Measurements from ENCODE around the gene PLCH1. TPM values are rescaled to one million over a fixed set of nuclear protein-coding genes. Genes with fewer than 3 reads are reported as not detected.

Gene PLCH1
- polyA plus RNA-seq, 1 donor = 7.4 TPM

DNA sequence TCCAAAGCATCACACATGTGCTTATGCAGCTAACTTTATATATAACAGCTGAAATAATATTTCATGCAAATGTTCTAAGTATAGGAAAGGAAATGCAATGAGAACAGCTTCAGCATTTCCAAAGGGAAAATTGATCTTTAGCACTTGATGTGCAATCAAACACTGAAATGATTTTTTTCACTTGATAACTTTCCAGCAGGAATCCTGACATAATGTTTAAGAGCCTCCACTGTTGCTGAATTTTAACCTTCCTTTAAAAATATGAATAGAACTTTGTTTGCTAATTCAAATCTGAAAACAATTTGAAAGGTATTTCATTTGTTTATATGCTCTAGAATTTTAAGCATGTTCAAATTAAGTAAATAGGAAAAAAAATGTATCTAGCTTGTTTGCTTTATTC is 354.5 kb downstream of the PLCH1 start:
- Histone ChIP-seq H3K36me3 (ENCODE audit: control insufficient read depth, insufficient read depth, low read length) (no peaks in the 10 kb centered on the region), H3K27ac (ENCODE audit: low read length) (no peak overlapping the region), H3K27me3 (ENCODE audit: control insufficient read depth, insufficient read depth, low read length) (no peaks in the 10 kb centered on the region), H3K4me1 (ENCODE audit: control insufficient read depth, insufficient read depth, low read length) (no peaks in the 10 kb centered on the region), H3K9me3 (ENCODE audit: control insufficient read depth, low read depth, low read length) (no peaks in the 10 kb centered on the region), H3K4me3 (ENCODE audit: low read length) (no peak overlapping the region)
- DNase-seq = no peak

DNA sequence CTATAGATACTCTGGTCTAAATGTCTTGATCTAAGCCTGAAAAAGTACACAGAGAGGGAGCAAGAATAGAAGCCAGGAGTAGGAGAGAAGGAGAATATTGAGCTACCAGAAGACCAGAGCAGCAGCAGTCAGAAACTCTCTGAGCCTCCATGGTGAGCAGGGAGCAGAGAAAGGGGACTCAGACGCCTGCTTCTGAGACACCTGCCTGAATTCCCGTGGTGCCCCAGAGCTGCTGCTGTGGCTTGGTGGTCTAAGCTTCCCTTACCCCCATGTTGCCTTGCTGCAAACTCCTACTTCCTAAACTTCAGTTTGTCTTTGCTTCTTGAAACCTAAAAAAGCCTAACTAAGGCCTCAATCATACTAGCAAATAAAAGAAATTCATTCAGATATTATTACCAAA is 356.5 kb downstream of the PLCH1 start:
- WGBS (ENCODE audit: insufficient coverage, low lambda C conversion rate) = no CpG with 5 or more reads among the region's 2 CpGs
- Histone ChIP-seq H3K36me3 (ENCODE audit: control insufficient read depth, insufficient read depth, low read length) (no peaks in the 10 kb centered on the region), H3K4me3 (ENCODE audit: low read length) (no peak overlapping the region), H3K9me3 (ENCODE audit: control insufficient read depth, low read depth, low read length) (no peaks in the 10 kb centered on the region), H3K4me1 (ENCODE audit: control insufficient read depth, insufficient read depth, low read length) (no peaks in the 10 kb centered on the region), H3K27ac (ENCODE audit: low read length) (no peak overlapping the region), H3K27me3 (ENCODE audit: control insufficient read depth, insufficient read depth, low read length) (no peaks in the 10 kb centered on the region)
- DNase-seq = no peak

- no peak overlapping the region for H3K27ac ChIP-seq (ENCODE audit: low read length)
- WGBS (ENCODE audit: insufficient coverage, low lambda C conversion rate) = no CpG with 5 or more reads among the region's 3 CpGs
- H3K4me3 ChIP-seq (ENCODE audit: low read length) = no peak overlapping the region
- H3K36me3 ChIP-seq (ENCODE audit: control insufficient read depth, insufficient read depth, low read length) = no peaks in the 10 kb centered on the region
- H3K4me1 ChIP-seq (ENCODE audit: control insufficient read depth, insufficient read depth, low read length) = no peaks in the 10 kb centered on the region
- H3K27me3 ChIP-seq (ENCODE audit: control insufficient read depth, insufficient read depth, low read length) = no peaks in the 10 kb centered on the region
- no peak for DNase-seq
- no peaks in the 10 kb centered on the region for H3K9me3 ChIP-seq (ENCODE audit: control insufficient read depth, low read depth, low read length)
Measured at GRCh38 chr3:155387571-155387970, 357.3 kb downstream of the PLCH1 start.

DNA sequence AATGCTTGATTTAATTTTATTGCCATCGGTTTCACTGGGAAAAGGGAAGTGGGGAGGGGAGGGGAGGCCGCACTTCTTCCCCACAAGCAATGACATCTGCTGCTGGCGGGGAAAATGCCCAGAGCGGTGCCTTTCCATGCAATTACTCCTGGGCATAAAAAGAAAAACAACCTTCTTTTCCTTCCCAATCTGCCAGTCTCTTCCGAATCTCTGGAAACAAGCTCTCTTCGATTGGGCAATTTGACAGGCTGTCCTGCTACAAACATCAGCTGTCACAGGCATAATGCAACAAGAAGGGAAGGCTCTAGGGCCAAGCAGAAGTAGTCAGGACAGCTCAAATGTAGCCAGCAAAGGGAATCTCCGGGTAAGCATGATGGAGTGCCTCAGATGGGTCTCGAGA is 358.0 kb downstream of the PLCH1 start:
- WGBS (ENCODE audit: insufficient coverage, low lambda C conversion rate) = 80% methylated on average over 1 of the region's 8 CpGs
- Histone ChIP-seq H3K4me3 (ENCODE audit: low read length) (no peak overlapping the region), H3K36me3 (ENCODE audit: control insufficient read depth, insufficient read depth, low read length) (no peaks in the 10 kb centered on the region), H3K4me1 (ENCODE audit: control insufficient read depth, insufficient read depth, low read length) (no peaks in the 10 kb centered on the region), H3K27me3 (ENCODE audit: control insufficient read depth, insufficient read depth, low read length) (no peaks in the 10 kb centered on the region), H3K9me3 (ENCODE audit: control insufficient read depth, low read depth, low read length) (no peaks in the 10 kb centered on the region), H3K27ac (ENCODE audit: low read length) (no peak overlapping the region)
- DNase-seq = no peak

GRCh38 chr3:155385896-155386625 is 358.8 kb downstream of the PLCH1 start:
- no peaks in the 10 kb centered on the region for H3K27me3 ChIP-seq (ENCODE audit: control insufficient read depth, insufficient read depth, low read length)
- H3K9me3 ChIP-seq (ENCODE audit: control insufficient read depth, low read depth, low read length) = no peaks in the 10 kb centered on the region
- H3K4me1 ChIP-seq (ENCODE audit: control insufficient read depth, insufficient read depth, low read length) = no peaks in the 10 kb centered on the region
- WGBS (ENCODE audit: insufficient coverage, low lambda C conversion rate) = 70% methylated on average over 1 of the region's 4 CpGs
- H3K36me3 ChIP-seq (ENCODE audit: control insufficient read depth, insufficient read depth, low read length) = no peaks in the 10 kb centered on the region
- H3K4me3 ChIP-seq (ENCODE audit: low read length) = no peak overlapping the region
- no peak for DNase-seq
- H3K27ac ChIP-seq (ENCODE audit: low read length) = no peak overlapping the region

GRCh38 chr3:155382396-155383042 is 362.4 kb downstream of the PLCH1 start:
- Histone ChIP-seq H3K36me3 (ENCODE audit: control insufficient read depth, insufficient read depth, low read length) (no peaks in the 10 kb centered on the region), H3K4me3 (ENCODE audit: low read length) (no peak overlapping the region), H3K27ac (ENCODE audit: low read length) (no peak overlapping the region), H3K27me3 (ENCODE audit: control insufficient read depth, insufficient read depth, low read length) (no peaks in the 10 kb centered on the region), H3K4me1 (ENCODE audit: control insufficient read depth, insufficient read depth, low read length) (no peaks in the 10 kb centered on the region), H3K9me3 (ENCODE audit: control insufficient read depth, low read depth, low read length) (no peaks in the 10 kb centered on the region)
- DNase-seq = peak; percentile 73
- WGBS (ENCODE audit: insufficient coverage, low lambda C conversion rate) = no CpG with 5 or more reads among the region's 6 CpGs

DNA sequence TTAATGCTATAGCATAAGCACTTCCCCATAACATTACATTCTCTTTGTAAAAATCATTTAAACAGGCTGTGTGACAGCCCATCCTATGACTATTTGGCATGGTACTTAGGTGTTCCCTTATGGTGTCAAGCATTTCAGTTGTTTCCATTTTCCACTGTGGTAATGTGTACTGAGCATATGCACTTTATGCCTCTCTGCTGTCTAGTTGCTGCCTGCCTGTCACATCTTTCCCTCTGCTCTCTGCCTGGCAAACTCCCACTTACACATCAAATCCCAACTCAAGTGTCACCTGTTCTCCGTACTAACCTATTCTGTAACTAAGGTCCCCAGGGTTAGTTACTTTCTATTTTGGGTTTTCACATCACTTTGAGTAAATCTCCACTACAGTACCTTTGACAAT is 367.0 kb downstream of the PLCH1 start:
- Histone ChIP-seq H3K36me3 (ENCODE audit: control insufficient read depth, insufficient read depth, low read length) (no peaks in the 10 kb centered on the region), H3K9me3 (ENCODE audit: control insufficient read depth, low read depth, low read length) (no peaks in the 10 kb centered on the region), H3K27me3 (ENCODE audit: control insufficient read depth, insufficient read depth, low read length) (no peaks in the 10 kb centered on the region), H3K4me1 (ENCODE audit: control insufficient read depth, insufficient read depth, low read length) (no peaks in the 10 kb centered on the region), H3K4me3 (ENCODE audit: low read length) (no peak overlapping the region), H3K27ac (ENCODE audit: low read length) (no peak overlapping the region)
- no peak for DNase-seq
- no CpG with 5 or more reads among the region's 1 CpG for WGBS (ENCODE audit: insufficient coverage, low lambda C conversion rate)

DNA sequence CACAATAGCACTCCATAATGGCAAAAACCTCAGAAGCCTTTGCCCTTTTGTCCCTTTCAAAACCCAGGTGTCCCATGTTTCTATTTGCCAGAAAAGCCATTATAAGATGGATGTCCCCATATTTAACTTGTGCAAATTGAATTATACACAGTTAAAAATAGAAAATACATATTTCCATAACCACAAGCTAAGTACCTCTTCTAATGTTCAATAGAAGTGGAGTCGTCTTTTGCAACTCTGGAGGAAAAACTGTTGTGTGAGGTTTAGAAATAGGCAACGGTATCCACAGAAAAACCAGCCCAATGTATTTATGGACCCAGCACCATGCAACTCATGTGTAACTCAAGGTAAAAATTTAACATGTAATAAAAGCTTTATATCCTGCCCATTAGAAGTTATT is 367.8 kb downstream of the PLCH1 start:
- Histone ChIP-seq H3K4me1 (ENCODE audit: control insufficient read depth, insufficient read depth, low read length) (no peaks in the 10 kb centered on the region), H3K27me3 (ENCODE audit: control insufficient read depth, insufficient read depth, low read length) (no peaks in the 10 kb centered on the region), H3K36me3 (ENCODE audit: control insufficient read depth, insufficient read depth, low read length) (no peaks in the 10 kb centered on the region), H3K9me3 (ENCODE audit: control insufficient read depth, low read depth, low read length) (no peaks in the 10 kb centered on the region), H3K27ac (ENCODE audit: low read length) (no peak overlapping the region), H3K4me3 (ENCODE audit: low read length) (no peak overlapping the region)
- no CpG with 5 or more reads among the region's 2 CpGs for WGBS (ENCODE audit: insufficient coverage, low lambda C conversion rate)
- DNase-seq = no peak

DNA sequence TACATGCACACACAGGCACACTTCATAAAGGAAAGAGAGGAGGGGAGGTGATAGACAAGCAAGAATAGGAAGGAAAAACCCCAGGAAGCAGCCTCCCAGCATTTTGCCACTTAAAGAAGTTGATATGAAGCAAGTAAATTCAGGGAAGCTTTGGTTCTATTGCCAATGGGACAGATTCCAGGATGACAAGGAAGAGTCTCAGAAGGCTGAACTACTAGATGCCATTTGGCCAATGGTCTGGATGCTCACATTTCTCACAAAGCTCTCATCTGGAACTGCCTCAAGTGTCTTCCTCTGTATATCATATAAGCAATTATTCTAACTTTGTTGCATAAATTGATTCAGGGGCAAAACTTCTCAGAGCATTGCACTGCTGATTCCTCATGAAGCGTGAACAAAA is 372.6 kb downstream of the PLCH1 start:
- H3K4me1 ChIP-seq (ENCODE audit: control insufficient read depth, insufficient read depth, low read length) = no peaks in the 10 kb centered on the region
- no CpG with 5 or more reads among the region's 1 CpG for WGBS (ENCODE audit: insufficient coverage, low lambda C conversion rate)

DNA sequence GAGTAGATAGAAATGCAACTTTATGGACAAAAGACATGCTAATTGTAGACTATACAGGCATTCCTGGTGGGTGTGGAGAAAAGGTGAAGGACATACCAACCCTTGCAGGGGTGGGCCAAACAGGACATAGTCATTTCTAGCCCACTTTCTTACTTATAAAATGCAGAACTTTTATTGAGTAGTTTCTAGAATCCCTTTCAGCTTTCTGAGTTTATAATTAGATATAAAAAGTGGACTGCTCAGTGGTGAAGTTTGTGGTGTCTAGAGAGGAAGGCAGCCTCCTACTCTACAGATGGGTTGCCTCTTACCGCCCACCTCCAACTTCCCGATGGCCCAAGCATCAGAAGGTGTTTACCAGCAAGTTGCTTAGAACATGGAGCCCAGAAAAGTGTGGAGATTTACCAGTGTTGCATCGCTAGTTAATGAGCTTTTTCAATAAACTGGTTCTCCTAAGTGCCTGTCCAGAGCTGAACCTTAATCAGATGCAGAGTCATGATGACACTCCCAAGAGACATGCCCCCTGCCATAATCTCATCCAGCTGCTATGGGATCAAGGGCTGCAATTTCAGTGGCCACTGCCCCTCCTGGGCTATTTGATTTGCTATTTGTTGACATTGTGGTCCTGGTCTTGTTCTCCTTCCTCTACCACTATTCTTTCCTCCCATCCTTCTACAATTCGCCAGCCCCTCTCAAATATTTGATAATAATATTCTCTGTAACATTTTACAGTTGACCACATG is 373.9 kb downstream of the PLCH1 start:
- Histone ChIP-seq H3K4me1 (ENCODE audit: control insufficient read depth, insufficient read depth, low read length) (no peaks in the 10 kb centered on the region), H3K36me3 (ENCODE audit: control insufficient read depth, insufficient read depth, low read length) (no peaks in the 10 kb centered on the region), H3K27ac (ENCODE audit: low read length) (no peak overlapping the region), H3K4me3 (ENCODE audit: low read length) (no peak overlapping the region), H3K9me3 (ENCODE audit: control insufficient read depth, low read depth, low read length) (no peaks in the 10 kb centered on the region), H3K27me3 (ENCODE audit: control insufficient read depth, insufficient read depth, low read length) (no peaks in the 10 kb centered on the region)
- no CpG with 5 or more reads among the region's 4 CpGs for WGBS (ENCODE audit: insufficient coverage, low lambda C conversion rate)
- DNase-seq = no peak

More for the DNA sequence above, 372.6 kb downstream of the PLCH1 start:
- H3K27me3 ChIP-seq (ENCODE audit: control insufficient read depth, insufficient read depth, low read length) = no peaks in the 10 kb centered on the region
- no peak for DNase-seq
- H3K4me3 ChIP-seq (ENCODE audit: low read length) = no peak overlapping the region
- no peaks in the 10 kb centered on the region for H3K36me3 ChIP-seq (ENCODE audit: control insufficient read depth, insufficient read depth, low read length)
- H3K27ac ChIP-seq (ENCODE audit: low read length) = no peak overlapping the region
- H3K9me3 ChIP-seq (ENCODE audit: control insufficient read depth, low read depth, low read length) = no peaks in the 10 kb centered on the region

Data from large intestine (tissue), 3 donors.